Activated CD8-positive, alpha-beta T cell treated with anti-CD3 and anti-CD28 coated beads for 36 hours (primary cell): ENCODE measurements around the gene NME7. TPM values are rescaled to one million over a fixed set of nuclear protein-coding genes. Genes with fewer than 3 reads are reported as not detected.

Source experiments
- ATAC-seq: fragments of 200-7000 bp; cut with Tn5 transposase; one replicate; pipeline ENCODE4 v1.10.0; 2021; ENCODE audit warnings: mild to moderate bottlenecking, moderate library complexity
- CTCF ChIA-PET: fragments of 350-600 bp; sonication (Branson Sonifier 250); formaldehyde crosslinking; loops from one replicate; lab custom pipeline; 2021; ENCODE audit warnings: antibody characterized with exemption; lab: Charles Lee
- POLR2A ChIA-PET: fragments of 350-600 bp; sonication (Branson Sonifier 250); formaldehyde crosslinking; loops from one replicate; lab custom pipeline; 2021; ENCODE audit warnings: antibody characterized with exemption; lab: Charles Lee
- DNase-seq: peaks from one replicate; pipeline ENCODE4 v3.0.0-alpha.2; 2020
- H3K27ac Mint-ChIP-seq: one replicate; pipeline ENCODE4 v1.8.0; 2021; ENCODE audit warnings: mild to moderate bottlenecking, mixed read lengths
- H3K27me3 Mint-ChIP-seq: one replicate; pipeline ENCODE4 v1.8.0; 2021; ENCODE audit warnings: mixed read lengths
- H3K36me3 Mint-ChIP-seq: one replicate; pipeline ENCODE4 v1.8.0; 2021; ENCODE audit warnings: low read depth, mixed read lengths
- H3K4me1 Mint-ChIP-seq: one replicate; pipeline ENCODE4 v1.8.0; 2021; ENCODE audit warnings: low read depth, mixed read lengths
- H3K4me3 Mint-ChIP-seq: one replicate; pipeline ENCODE4 v1.8.0; 2021; ENCODE audit warnings: mild to moderate bottlenecking, moderate library complexity, mixed read lengths
- H3K9me3 Mint-ChIP-seq: one replicate; pipeline ENCODE4 v1.8.0; 2021; ENCODE audit warnings: mixed read lengths
- CTCF ChIP-seq: fragments of 200-600 bp; IDR thresholded peaks from one replicate; pipeline ENCODE4 v1.8.0; 2022; ENCODE audit warnings: antibody characterized with exemption, mild to moderate bottlenecking
- intact Hi-C: fragments of 100-400 bp; cut with micrococcal nuclease; formaldehyde crosslinking; loops from one replicate; pipeline ENCODE4 v1.10.0; 2022
- total RNA-seq, 2 experiments: library from RNA; stranded (reverse); gene quantifications; one replicate each; pipeline ENCODE4 v1.2.3, GENCODE V29; 2021

The NME7 gene
- total RNA-seq, 2 experiments from 2014 or later = 15.3 to 17.4 TPM

- peaks cover 13% of the 10 kb centered on the region for H3K4me1 Mint-ChIP-seq
- no peak overlapping the region for H3K27ac Mint-ChIP-seq
- no peak for DNase-seq
- POLR2A ChIA-PET = no interaction called here
- no peak for ATAC-seq
- no peak overlapping the region for H3K4me3 Mint-ChIP-seq
- intact Hi-C loops = no loop called here
- CTCF ChIA-PET = interaction anchor here (1.1 kb wide), 1 partner anchor 14 kb away, joined by 3 read pairs; no protein-coding TSS in a partner anchor
- H3K9me3 Mint-ChIP-seq = no peaks in the 10 kb centered on the region
- H3K27me3 Mint-ChIP-seq = no peaks in the 10 kb centered on the region
- H3K36me3 Mint-ChIP-seq = no peaks in the 10 kb centered on the region
- TF ChIP-seq CTCF = no peak
These were observed 234.9 kb downstream of the NME7 start for GRCh38 chr1:169132512-169133227.

GRCh38 chr1:169130683-169131082 lies 236.9 kb downstream of the NME7 start:
- DNase-seq (no peak), ATAC-seq (no peak)
- CTCF ChIA-PET = no interaction called here
- intact Hi-C loops = no loop called here
- POLR2A ChIA-PET = no interaction called here
- no peak for TF ChIP-seq CTCF
- Mint-ChIP-seq H3K27me3 (no peaks in the 10 kb centered on the region), H3K9me3 (no peaks in the 10 kb centered on the region), H3K27ac (no peak overlapping the region), H3K36me3 (no peaks in the 10 kb centered on the region), H3K4me3 (no peak overlapping the region), H3K4me1 (peaks cover 10% of the 10 kb centered on the region)

GRCh38 chr1:169129109-169129784 lies 238.3 kb downstream of the NME7 start:
- Mint-ChIP-seq H3K4me1 (peaks cover 10% of the 10 kb centered on the region), H3K4me3 (no peak overlapping the region), H3K27me3 (no peaks in the 10 kb centered on the region), H3K27ac (no peak overlapping the region), H3K9me3 (no peaks in the 10 kb centered on the region), H3K36me3 (no peaks in the 10 kb centered on the region)
- POLR2A ChIA-PET = no interaction called here
- CTCF ChIA-PET = interaction anchor here (1.0 kb wide), 1 partner anchor 11 kb away, joined by 3 read pairs; no protein-coding TSS in a partner anchor
- no peak for ATAC-seq
- no peak for DNase-seq
- no peak for TF ChIP-seq CTCF
- intact Hi-C loops = no loop called here

- intact Hi-C loops = no loop called here
- H3K27ac Mint-ChIP-seq = no peak overlapping the region
- H3K27me3 Mint-ChIP-seq = no peaks in the 10 kb centered on the region
- peaks cover 6% of the 10 kb centered on the region for H3K4me1 Mint-ChIP-seq
- peak; percentile 65 for ATAC-seq
- no peaks in the 10 kb centered on the region for H3K9me3 Mint-ChIP-seq
- H3K4me3 Mint-ChIP-seq = no peak overlapping the region
- CTCF ChIA-PET = interaction anchor here (1.0 kb wide), 1 partner anchor 11 kb away, joined by 3 read pairs; no protein-coding TSS in a partner anchor
- TF ChIP-seq CTCF = no peak
- H3K36me3 Mint-ChIP-seq = no peaks in the 10 kb centered on the region
- no peak for DNase-seq
- POLR2A ChIA-PET = no interaction called here
These were observed 239.0 kb downstream of the NME7 start for GRCh38 chr1:169128562-169128961.

GRCh38 chr1:169127305-169127704 lies 240.3 kb downstream of the NME7 start:
- DNase-seq (no peak), ATAC-seq (no peak)
- Mint-ChIP-seq H3K36me3 (no peaks in the 10 kb centered on the region), H3K27ac (no peak overlapping the region), H3K27me3 (no peaks in the 10 kb centered on the region), H3K9me3 (no peaks in the 10 kb centered on the region), H3K4me1 (peaks cover 6% of the 10 kb centered on the region), H3K4me3 (no peak overlapping the region)
- TF ChIP-seq CTCF = no peak
- intact Hi-C loops = no loop called here
- ChIA-PET POLR2A (no interaction called here), CTCF (no interaction called here)
